ENCODE measurements around the gene KCNE2.

GRCh38 chr21:34355570-34355969 lies 8.2 kb upstream of the KCNE2 start:
- TF ChIP-seq POU5F1 (IDR thresholded peaks at IDR 0.05; ENCODE audit: low read depth, low read length), result no peak
- no peak for TF ChIP-seq CTCF (IDR thresholded peaks at IDR 0.05; ENCODE audit: control extremely low read depth in 1 of 3, insufficient read depth in 1 of 3, low read depth in 1 of 3, low read length in 3 of 3)
- no peak for TF ChIP-seq CEBPB (IDR thresholded peaks at IDR 0.05; ENCODE audit: low read depth, low read length)
- TF ChIP-seq EP300 (IDR thresholded peaks at IDR 0.05; ENCODE audit: borderline replicate concordance in 1 of 2, low read depth in 2 of 2, low read length in 2 of 2), result no peak
- no peak for TF ChIP-seq SP4 (IDR thresholded peaks at IDR 0.05; ENCODE audit: low read length)
- no peak for TF ChIP-seq ATF3 (IDR thresholded peaks at IDR 0.05; ENCODE audit: insufficient read depth, low read depth, low read length)
- TF ChIP-seq RAD21 (IDR thresholded peaks at IDR 0.05 in 1 of 2, conservative IDR thresholded peaks at IDR 0.05 in 1 of 2; ENCODE audit: low read depth in 2 of 2, low read length in 2 of 2), result no peak
- TF ChIP-seq POLR2AphosphoS5 (IDR thresholded peaks at IDR 0.05; ENCODE audit: low read depth, low read length), result no peak
- TF ChIP-seq POLR2A (IDR thresholded peaks at IDR 0.05; ENCODE audit: control extremely low read depth in 1 of 2, low read depth in 2 of 2, low read length in 2 of 2), result no peak
- TF ChIP-seq ATF2 (IDR thresholded peaks at IDR 0.05; ENCODE audit: low read length), result no peak
- no peak for TF ChIP-seq RFX5 (IDR thresholded peaks at IDR 0.05; ENCODE audit: borderline replicate concordance, low read depth, low read length)
- TF ChIP-seq CBX5 (IDR thresholded peaks at IDR 0.05; ENCODE audit: low read depth, low read length), result no peak
- no peak for TF ChIP-seq GABPA (IDR thresholded peaks at IDR 0.05; ENCODE audit: borderline replicate concordance, insufficient read depth, low read length)
- TF ChIP-seq USF2 (IDR thresholded peaks at IDR 0.05; ENCODE audit: low read length), result no peak

Data from H1 (cell line).